GM21786 (cell line): ENCODE measurements around the gene CPEB1.
"Not testable (repeated sequence)": the region's sequence is repeated elsewhere in the genome, so short reads cannot be mapped to it uniquely, and the experiment has no call there.

Experiments used
- ATAC-seq: cut with Tn5 transposase; IDR thresholded peaks from one replicate; pipeline ENCODE4 v1.9.1; 2021; ENCODE audit not compliant: unreplicated experiment

The CPEB1 gene

GRCh38 chr15:82649226-82649999 lies 2.2 kb upstream of the CPEB1 start:
- ATAC-seq, result no peak

GRCh38 chr15:82648257-82649103 lies 1.3 kb upstream of the CPEB1 start:
- no peak for ATAC-seq

DNA sequence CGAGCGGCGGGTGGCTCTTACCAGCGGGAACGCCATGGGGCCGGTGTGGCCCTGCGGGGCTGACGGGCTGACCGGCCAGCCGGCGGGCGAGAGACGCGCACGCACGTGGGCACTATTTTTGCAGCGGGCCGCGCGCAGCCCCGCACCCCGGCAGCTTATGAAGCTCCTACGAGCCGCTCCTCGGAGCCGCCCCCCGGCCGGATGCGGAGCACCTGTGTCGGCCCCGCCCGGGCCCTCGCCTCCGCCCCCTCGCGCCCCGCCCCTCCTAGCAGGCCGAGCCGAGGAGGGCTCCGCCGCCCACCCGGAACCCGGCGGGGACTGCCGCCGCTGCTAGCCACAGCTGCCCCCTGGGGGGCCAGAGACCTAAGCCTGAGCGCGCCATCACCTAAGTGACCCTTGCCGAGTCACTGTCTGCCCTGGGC lies 683 bp upstream of the CPEB1 start:
- ATAC-seq, result no peak

DNA sequence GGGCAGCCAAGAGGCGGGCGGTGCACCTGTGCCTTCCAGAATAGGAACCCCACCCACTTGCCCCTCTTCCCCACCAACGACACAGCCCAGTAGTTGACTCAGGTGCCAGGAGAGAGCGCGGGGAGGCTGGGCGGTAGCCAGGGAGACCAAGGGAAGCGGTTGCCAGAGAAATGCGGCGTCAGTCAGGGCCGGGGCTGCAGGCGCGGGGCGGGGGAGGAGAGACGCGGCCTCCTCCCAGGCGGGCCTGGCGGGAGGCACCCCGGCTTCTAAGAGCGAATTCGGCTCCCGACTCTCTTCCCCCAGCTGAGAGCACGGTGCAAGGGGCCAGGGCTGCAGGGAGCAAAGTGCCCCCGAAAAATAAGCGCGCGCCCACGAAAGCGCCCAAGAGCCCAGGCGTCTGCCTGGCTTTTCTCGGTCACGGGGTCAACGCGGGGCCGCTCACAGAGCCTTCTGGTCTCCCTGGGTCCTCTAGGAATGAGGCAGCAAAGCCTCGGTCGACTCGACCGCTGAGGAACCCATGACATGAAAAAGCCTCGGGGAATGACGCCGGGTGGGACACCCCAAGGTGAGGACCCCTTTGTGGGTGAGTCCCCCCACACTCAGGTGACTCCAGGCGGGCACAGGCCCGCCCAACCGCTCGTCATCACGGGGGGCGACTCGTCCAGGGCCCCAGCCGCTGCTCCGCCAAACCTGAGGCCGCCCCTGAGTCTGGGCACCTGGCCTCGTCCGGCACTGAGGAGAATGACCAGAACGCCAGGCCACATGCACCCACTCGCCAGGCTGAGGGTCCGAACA lies 716 bp downstream of the CPEB1 start:
- no peak for ATAC-seq

DNA sequence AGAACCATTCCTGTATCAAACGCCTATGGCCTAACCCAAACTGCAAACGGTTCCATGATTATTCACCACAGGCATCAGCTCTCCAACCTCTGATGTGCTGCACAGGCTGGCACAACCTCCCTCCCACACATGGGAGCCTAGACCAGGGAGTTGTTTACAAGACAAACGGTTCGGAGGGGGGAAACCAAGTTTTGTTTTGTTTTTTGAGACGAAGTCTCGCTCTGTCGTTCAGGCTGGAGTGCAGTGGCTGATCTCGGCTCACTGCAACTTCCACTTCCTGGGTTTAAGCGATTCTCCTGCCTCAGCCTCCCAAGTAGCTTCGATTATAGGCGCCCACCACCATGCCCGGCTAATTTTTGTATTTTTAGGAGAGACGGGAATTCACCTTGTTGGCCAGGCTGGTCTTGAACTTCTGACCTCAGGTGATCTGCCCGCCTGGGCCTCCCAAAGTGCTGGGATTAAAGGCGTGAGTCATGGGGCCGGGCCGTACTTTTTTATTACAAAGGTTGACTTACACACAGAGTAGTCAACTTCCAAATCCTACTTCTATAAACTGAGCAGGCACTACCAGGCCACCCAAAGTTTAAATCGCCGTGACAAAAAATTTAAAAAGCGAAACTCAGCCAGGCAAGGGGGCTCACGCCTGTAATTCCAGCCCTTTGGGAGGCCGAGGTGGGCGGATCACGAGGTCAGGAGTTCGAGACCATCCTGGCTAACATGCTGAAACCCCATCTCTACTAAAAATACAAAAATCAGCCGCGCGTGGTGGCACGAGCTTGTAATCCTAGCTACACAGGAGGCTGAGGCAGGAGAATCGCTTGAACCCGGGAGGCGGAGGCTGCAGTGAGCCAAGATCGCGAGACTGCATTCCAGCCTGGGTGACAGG lies 2.0 kb downstream of the CPEB1 start:
- not testable (repeated sequence) for ATAC-seq

DNA sequence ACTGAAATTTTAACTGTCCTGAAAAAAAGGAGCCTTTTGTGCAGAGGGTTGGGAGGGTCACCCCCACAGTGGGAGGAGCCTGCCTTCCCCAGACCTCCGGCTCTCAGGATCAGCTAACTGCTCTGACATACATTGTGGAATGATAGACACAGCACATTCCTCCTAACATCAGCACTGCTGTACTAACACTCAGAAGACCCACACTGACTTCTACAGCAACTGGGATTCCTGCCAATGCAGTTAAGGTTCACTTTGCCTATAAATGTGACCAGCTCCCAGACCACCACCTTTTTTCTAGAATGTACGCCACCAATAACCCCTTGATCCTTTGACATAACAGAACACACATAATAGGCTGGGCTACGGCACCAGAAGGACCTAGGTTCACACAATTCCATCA lies 3.2 kb downstream of the CPEB1 start:
- ATAC-seq, result no peak

- ATAC-seq, result no peak
These were observed 4.5 kb downstream of the CPEB1 start for GRCh38 chr15:82642656-82643055.

DNA sequence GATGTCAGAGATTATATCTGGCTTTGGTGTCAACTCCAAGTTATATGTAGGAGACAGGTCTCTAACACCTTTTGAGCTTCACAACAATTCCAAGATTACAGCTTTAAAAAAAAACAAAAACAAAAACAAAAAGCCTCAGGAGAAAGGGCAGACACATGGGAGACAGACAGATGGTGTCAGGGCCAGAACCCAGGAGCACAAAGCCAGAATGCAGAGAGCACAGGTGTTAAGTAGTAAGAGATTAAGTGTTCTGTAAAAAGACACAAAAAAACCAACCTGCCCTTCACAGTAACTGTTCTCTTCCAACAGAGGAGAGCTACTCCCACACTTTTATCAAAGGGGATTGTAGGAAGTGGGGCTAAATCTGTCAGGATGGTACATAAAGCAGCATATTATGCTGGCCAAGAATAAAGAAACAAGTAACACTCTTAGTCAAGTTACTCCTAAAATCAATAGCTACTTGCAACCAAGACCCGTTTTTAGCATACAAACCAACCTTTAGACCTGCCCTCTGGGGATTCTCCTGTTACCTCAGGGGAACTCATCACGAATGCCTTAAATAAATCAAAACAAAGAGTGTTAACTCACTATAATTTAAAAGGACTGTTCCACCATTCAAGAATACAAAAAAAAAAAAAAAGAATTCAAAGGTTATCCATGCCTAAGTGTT lies 5.9 kb downstream of the CPEB1 start:
- no peak for ATAC-seq

- no peak for ATAC-seq
These were observed 6.5 kb downstream of the CPEB1 start for GRCh38 chr15:82640672-82641071.

DNA sequence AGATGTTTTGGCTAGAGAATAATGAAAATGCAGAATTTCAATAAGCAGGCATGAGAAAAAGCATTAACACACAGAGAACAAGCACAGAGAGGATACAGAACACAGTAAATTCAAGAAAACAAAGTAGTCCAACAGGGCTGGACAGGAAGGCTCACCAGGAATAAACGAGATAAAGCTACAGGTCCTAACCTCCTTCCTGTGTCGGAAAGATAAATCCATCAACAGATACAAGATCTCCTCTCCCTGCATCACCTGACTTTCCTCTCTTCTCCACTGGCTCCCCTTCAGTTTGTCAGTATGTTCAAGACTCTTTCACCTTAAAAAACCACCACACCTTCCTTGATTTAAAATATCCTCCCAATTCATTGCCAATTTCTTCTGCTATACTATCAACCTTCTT lies 11.4 kb downstream of the CPEB1 start:
- no peak for ATAC-seq

- no peak for ATAC-seq
These were observed 17.1 kb downstream of the CPEB1 start for GRCh38 chr15:82630033-82630432.

DNA sequence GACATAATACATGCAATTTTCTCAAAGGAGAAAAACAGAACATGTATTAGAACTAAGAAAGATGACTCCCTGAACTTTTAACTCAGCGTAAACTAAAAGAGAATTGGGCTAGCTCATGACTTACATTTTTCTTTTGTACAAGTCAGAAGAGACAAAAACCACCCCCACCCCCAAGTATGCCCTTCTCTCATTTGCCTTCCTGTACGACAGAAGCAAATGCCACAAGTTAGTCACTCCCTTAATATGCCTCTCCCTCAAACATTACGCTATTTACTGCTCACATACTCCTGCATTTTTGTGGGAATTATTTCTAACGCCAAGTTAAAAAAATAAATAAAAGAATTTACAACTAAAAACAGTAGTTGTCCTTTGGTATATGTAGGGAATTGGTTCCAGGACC lies 22.0 kb downstream of the CPEB1 start:
- no peak for ATAC-seq

- ATAC-seq, result no peak
These were observed 22.7 kb downstream of the CPEB1 start for GRCh38 chr15:82624438-82624837.

DNA sequence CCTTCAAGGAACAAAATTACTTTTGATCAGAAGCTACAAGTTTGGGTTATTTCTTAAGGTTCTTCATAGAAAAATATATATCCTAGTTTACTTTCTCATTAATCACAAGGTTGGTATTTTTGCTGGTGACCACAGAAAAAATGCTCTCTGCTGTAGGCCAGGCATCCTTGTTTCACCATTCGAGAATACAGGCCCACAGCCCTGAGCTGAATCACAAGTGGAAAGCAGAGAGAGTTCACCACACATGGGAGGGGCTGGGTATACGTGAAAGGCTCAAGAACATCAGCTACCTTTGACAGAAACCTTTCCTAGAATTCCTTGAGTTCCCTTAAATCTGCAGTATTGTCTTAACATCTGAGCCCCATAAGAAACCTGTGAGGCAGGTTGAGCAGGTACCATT lies 23.2 kb downstream of the CPEB1 start:
- ATAC-seq, result no peak

GRCh38 chr15:82621970-82622369 lies 25.2 kb downstream of the CPEB1 start:
- ATAC-seq, result no peak

- ATAC-seq, result no peak
These were observed 33.4 kb downstream of the CPEB1 start for GRCh38 chr15:82613747-82614146.

- no peak for ATAC-seq
These were observed 35.8 kb downstream of the CPEB1 start for GRCh38 chr15:82611348-82611747.

GRCh38 chr15:82602195-82602594 lies 45.0 kb downstream of the CPEB1 start:
- ATAC-seq, result no peak

- ATAC-seq, result no peak
These were observed 47.3 kb downstream of the CPEB1 start for GRCh38 chr15:82599862-82600261.

GRCh38 chr15:82597815-82598214 lies 49.3 kb downstream of the CPEB1 start:
- ATAC-seq, result no peak
